Ramos (cell line): ENCODE results near the gene VRK1.

ENCODE experiments used
- in situ Hi-C: fragments of 300-500 bp; cut with MboI; formaldehyde crosslinking; loops from one replicate; pipeline ENCODE4 v1.14.3; 2022; ENCODE audit warnings: low sequenced_read_pairs; ENCODE audit not compliant: unreplicated experiment

Gene VRK1

GRCh38 chr14:96790186-96790585, 7.0 kb upstream of the VRK1 start:
- in situ Hi-C loops = no loop called here

- in situ Hi-C loops = no loop called here
Measured at GRCh38 chr14:96790706-96791105, 6.5 kb upstream of the VRK1 start.

GRCh38 chr14:96792003-96792402, 5.2 kb upstream of the VRK1 start:
- in situ Hi-C loops = no loop called here

GRCh38 chr14:96792591-96792990, 4.6 kb upstream of the VRK1 start:
- in situ Hi-C loops = no loop called here

GRCh38 chr14:96793547-96793946, 3.6 kb upstream of the VRK1 start:
- in situ Hi-C loops = no loop called here

- in situ Hi-C loops = no loop called here
Measured at GRCh38 chr14:96795109-96795828, 1.9 kb upstream of the VRK1 start.

GRCh38 chr14:96797582-96798349, 584 bp downstream of the VRK1 start:
- in situ Hi-C loops = no loop called here

- in situ Hi-C loops = no loop called here
Measured at GRCh38 chr14:96798956-96799355, 1.8 kb downstream of the VRK1 start.

GRCh38 chr14:96799489-96800054, 2.4 kb downstream of the VRK1 start:
- in situ Hi-C loops = no loop called here

GRCh38 chr14:96801931-96802330, 4.7 kb downstream of the VRK1 start:
- in situ Hi-C loops = no loop called here

- in situ Hi-C loops = no loop called here
Measured at GRCh38 chr14:96802963-96803362, 5.8 kb downstream of the VRK1 start.

GRCh38 chr14:96803958-96804357, 6.8 kb downstream of the VRK1 start:
- in situ Hi-C loops = no loop called here

- in situ Hi-C loops = no loop called here
Measured at GRCh38 chr14:96804895-96805294, 7.7 kb downstream of the VRK1 start.

- in situ Hi-C loops = no loop called here
Measured at GRCh38 chr14:96805956-96806355, 8.8 kb downstream of the VRK1 start.

- in situ Hi-C loops = no loop called here
Measured at GRCh38 chr14:96806836-96807235, 9.7 kb downstream of the VRK1 start.

GRCh38 chr14:96808619-96809406, 11.6 kb downstream of the VRK1 start:
- in situ Hi-C loops = no loop called here

GRCh38 chr14:96811265-96811664, 14.1 kb downstream of the VRK1 start:
- in situ Hi-C loops = no loop called here

GRCh38 chr14:96811985-96812667, 14.9 kb downstream of the VRK1 start:
- in situ Hi-C loops = no loop called here

GRCh38 chr14:96816281-96816680, 19.1 kb downstream of the VRK1 start:
- in situ Hi-C loops = no loop called here
